ENCODE data around the gene TBC1D5. TPM values are rescaled to one million over a fixed set of nuclear protein-coding genes. Genes with fewer than 3 reads are reported as not detected.
A peak's percentile ranks its signal among the peaks of the same experiment; 100 is the strongest.

Gene TBC1D5
- total RNA-seq, 1 donor from 2014 or later: 52.8 TPM

GRCh38 chr3:17489139-17489538, 253.3 kb downstream of the TBC1D5 start:
- no peak for DNase-seq (ENCODE audit: low read depth in 2 of 2)

- DNase-seq (ENCODE audit: low read depth in 2 of 2): no peak
Measured at GRCh38 chr3:17481116-17481515, 261.3 kb downstream of the TBC1D5 start.

GRCh38 chr3:17479681-17480405, 262.6 kb downstream of the TBC1D5 start:
- no peak for DNase-seq (ENCODE audit: low read depth in 2 of 2)

- DNase-seq (ENCODE audit: low read depth in 2 of 2): peak in 1 of 2 donors; percentile 2
Measured at GRCh38 chr3:17478673-17479072, 263.8 kb downstream of the TBC1D5 start.

- peak in 1 of 2 donors; percentile 23 for DNase-seq (ENCODE audit: low read depth in 2 of 2)
Measured at GRCh38 chr3:17473761-17474160, 268.7 kb downstream of the TBC1D5 start.

GRCh38 chr3:17469954-17470353, 272.5 kb downstream of the TBC1D5 start:
- DNase-seq (ENCODE audit: low read depth in 2 of 2): no peak

- DNase-seq (ENCODE audit: low read depth in 2 of 2): no peak
Measured at GRCh38 chr3:17469520-17469919, 272.9 kb downstream of the TBC1D5 start.

- DNase-seq (ENCODE audit: low read depth in 2 of 2): no peak
Measured at GRCh38 chr3:17466028-17466427, 276.4 kb downstream of the TBC1D5 start.

- DNase-seq (ENCODE audit: low read depth in 2 of 2): no peak
Measured at GRCh38 chr3:17459470-17459993, 282.9 kb downstream of the TBC1D5 start.

GRCh38 chr3:17456650-17457049, 285.8 kb downstream of the TBC1D5 start:
- DNase-seq (ENCODE audit: low read depth in 2 of 2): no peak

- no peak for DNase-seq (ENCODE audit: low read depth in 2 of 2)
Measured at GRCh38 chr3:17456046-17456445, 286.4 kb downstream of the TBC1D5 start.

- no peak for DNase-seq (ENCODE audit: low read depth in 2 of 2)
Measured at GRCh38 chr3:17444865-17445264, 297.6 kb downstream of the TBC1D5 start.

GRCh38 chr3:17443142-17443541, 299.3 kb downstream of the TBC1D5 start:
- no peak for DNase-seq (ENCODE audit: low read depth in 2 of 2)

GRCh38 chr3:17442332-17443049, 299.9 kb downstream of the TBC1D5 start:
- no peak for DNase-seq (ENCODE audit: low read depth in 2 of 2)

GRCh38 chr3:17433876-17434275, 308.6 kb downstream of the TBC1D5 start:
- no peak for DNase-seq (ENCODE audit: low read depth in 2 of 2)

- DNase-seq (ENCODE audit: low read depth in 2 of 2): no peak
Measured at GRCh38 chr3:17432236-17432635, 310.2 kb downstream of the TBC1D5 start.

- no peak for DNase-seq (ENCODE audit: low read depth in 2 of 2)
Measured at GRCh38 chr3:17431484-17432045, 310.9 kb downstream of the TBC1D5 start.

GRCh38 chr3:17431004-17431403, 311.4 kb downstream of the TBC1D5 start:
- peak; percentile 24 to 54 for DNase-seq (ENCODE audit: low read depth in 2 of 2)

- DNase-seq (ENCODE audit: low read depth in 2 of 2): no peak
Measured at GRCh38 chr3:17430582-17430981, 311.8 kb downstream of the TBC1D5 start.

- no peak for DNase-seq (ENCODE audit: low read depth in 2 of 2)
Measured at GRCh38 chr3:17423786-17424536, 318.5 kb downstream of the TBC1D5 start.

- no peak for DNase-seq (ENCODE audit: low read depth in 2 of 2)
Measured at GRCh38 chr3:17422636-17423035, 319.8 kb downstream of the TBC1D5 start.

GRCh38 chr3:17420668-17421067, 321.8 kb downstream of the TBC1D5 start:
- DNase-seq (ENCODE audit: low read depth in 2 of 2): peak in 1 of 2 donors; percentile 85

Measured in dermis microvascular lymphatic vessel endothelial cell (primary cell).